K562 (cell line): ENCODE measurements around the gene CPSF2. TPM values are rescaled to one million over a fixed set of nuclear protein-coding genes. Genes with fewer than 3 reads are reported as not detected.

Source experiments
- ATAC-seq: fragments of 200-7000 bp; cut with Tn5 transposase; 3 replicates; pipeline ENCODE4 v1.9.1; 2020; ENCODE audit warnings: moderate library complexity
- BruUV-seq: library from RNA; stranded (reverse); fragments of 400-500 nt; replicated peaks from 2 replicates; lab custom pipeline; 2021; lab: Mats Ljungman, UMichigan
- CTCF ChIA-PET: fragments of 300-600 bp; formaldehyde crosslinking; extraction: SDS; loops from one replicate; lab custom pipeline; 2021; ENCODE audit warnings: low intra/inter-chr PET ratio; lab: Yijun Ruan, JAX
- POLR2A ChIA-PET: fragments of 300-600, 350-650 bp; sonication (Branson Sonifier 250); formaldehyde crosslinking; extraction: SDS; loops from one replicate; lab custom pipeline; 2021; ENCODE audit warnings: antibody characterized with exemption, inconsistent platforms; lab: Yijun Ruan, JAX
- DNase-seq, 4 experiments: peaks; one replicate each; pipeline versions ENCODE4 v3.0.0 to v3.0.0-alpha.2; 2011 to 2018; ENCODE audit warnings: low spot score in 3 of 4, mixed read lengths in 3 of 4; ENCODE audit errors: extremely low read depth in 1 of 4
- FAIRE-seq: peaks from 2 replicates; lab custom pipeline; 2011; peaks lifted over from hg19 to GRCh38; lab: Jason Lieb, UNC
- H2AFZ ChIP-seq: 2 replicates; pipeline ENCODE4 v1.6.0; 2011; ENCODE audit warnings: low read depth, low read length, control low read depth, inconsistent platforms
- H3K27ac ChIP-seq: fragments of 200-600 bp; 3 replicates; pipeline ENCODE4 v1.8.0; 2011; ENCODE audit warnings: low read depth, mild to moderate bottlenecking, control low read depth, inconsistent platforms, low read length, moderate library complexity, mixed read lengths; ENCODE audit errors: extremely low read depth
- H3K27me3 ChIP-seq, 2 experiments: fragments of 300-600 bp in 1 of 2; 2 replicates in 1 of 2; 3 replicates in 1 of 2; pipeline versions ENCODE4 v1.6.0 to v1.8.0; 2011; ENCODE audit warnings: inconsistent platforms in 2 of 2, low read length in 2 of 2, mild to moderate bottlenecking in 1 of 2, mixed read lengths in 1 of 2, moderate library complexity in 1 of 2; ENCODE audit not compliant: control insufficient read depth in 2 of 2, insufficient read depth in 2 of 2
- H3K36me3 ChIP-seq: fragments of 300-600 bp; 3 replicates; pipeline ENCODE4 v1.8.0; 2011; ENCODE audit warnings: mild to moderate bottlenecking, low read length, inconsistent platforms; ENCODE audit not compliant: control insufficient read depth, insufficient read depth
- H3K4me1 ChIP-seq, 2 experiments: fragments of 200-600 bp in 1 of 2; replicated peaks in 1 of 2; 2 replicates in 1 of 2; 3 replicates in 1 of 2; pipeline versions ENCODE4 v1.5.1 to v1.8.0; 2011; ENCODE audit warnings: inconsistent platforms in 2 of 2, low read length in 2 of 2, mild to moderate bottlenecking in 1 of 2, mixed read lengths in 1 of 2, moderate library complexity in 1 of 2; ENCODE audit not compliant: control insufficient read depth in 2 of 2, insufficient read depth in 2 of 2
- H3K4me2 ChIP-seq: 2 replicates; pipeline ENCODE4 v1.6.1; 2011; ENCODE audit warnings: low read length, control low read depth, inconsistent platforms, mixed read lengths; ENCODE audit not compliant: insufficient read depth
- H3K4me3 ChIP-seq: fragments of 200-600 bp; sonication (generic), shearing (Covaris generic); 2 replicates; pipeline ENCODE4 v1.5.1; 2016; ENCODE audit warnings: control low read depth, inconsistent platforms
- H3K79me2 ChIP-seq: fragments of 200-600 bp; 3 replicates; pipeline ENCODE4 v1.8.0; 2011; ENCODE audit warnings: low read length, inconsistent platforms; ENCODE audit not compliant: control insufficient read depth, insufficient read depth
- H3K9ac ChIP-seq, 2 experiments: 2 replicates each; pipeline versions ENCODE4 v1.6.0 to v1.6.1; 2011; ENCODE audit warnings: low read depth in 2 of 2, low read length in 2 of 2, control low read depth in 1 of 2, inconsistent platforms in 1 of 2, mild to moderate bottlenecking in 1 of 2, mixed read lengths in 1 of 2; ENCODE audit not compliant: insufficient read depth in 1 of 2
- H3K9me1 ChIP-seq: one replicate; pipeline ENCODE4 v1.6.0; 2011; ENCODE audit warnings: inconsistent platforms, mild to moderate bottlenecking, low read length, moderate library complexity; ENCODE audit not compliant: control insufficient read depth, insufficient read depth
- H3K9me3 ChIP-seq: replicated peaks from 2 replicates; pipeline ENCODE4 v1.5.1; 2011; ENCODE audit warnings: low read depth, low read length, inconsistent platforms; ENCODE audit not compliant: control insufficient read depth, insufficient read depth
- H4K20me1 ChIP-seq: replicated peaks from 2 replicates; pipeline ENCODE4 v1.6.1; 2011; ENCODE audit warnings: low read length, inconsistent platforms, mixed read lengths; ENCODE audit not compliant: control insufficient read depth, insufficient read depth
- EHMT2 ChIP-seq: fragments of 450-650 bp; IDR thresholded peaks from 2 replicates; pipeline ENCODE4 v1.6.1; 2018; ENCODE audit warnings: antibody characterized with exemption
- ELF1 ChIP-seq: fragments of 200-800 bp; sonication (Bioruptor generic); IDR thresholded peaks from 2 replicates; pipeline ENCODE4 v1.6.1; 2016; ENCODE audit warnings: missing genetic modification characterization, missing compliant biosample characterization
- REST ChIP-seq, 2 experiments: fragments of 450-650 bp; formaldehyde crosslinking in 1 of 2; IDR thresholded peaks; 2 replicates each; pipeline versions ENCODE4 v1.4.0 to v1.6.1; 2014 to 2020; ENCODE audit warnings: mild to moderate bottlenecking in 2 of 2, borderline replicate concordance in 1 of 2, low read depth in 1 of 2
- ZNF766 ChIP-seq: fragments of 200-800 bp; sonication (Bioruptor generic); conservative IDR thresholded peaks from 2 replicates; pipeline ENCODE4 v1.6.1; 2016; ENCODE audit warnings: missing genetic modification characterization, missing compliant biosample characterization
- WGBS: fragments of 100-300 bp; shearing (Covaris generic); methylation state at CpG from one replicate; pipeline ENCODE4 v1.1.6; 2016; ENCODE audit warnings: low coverage, mixed read lengths; ENCODE audit not compliant: insufficient coverage; ENCODE audit errors: missing lambda C conversion rate; 5-methylcytosine and 5-hydroxymethylcytosine counted together
- in situ Hi-C: fragments of 300-500 bp; cut with MboI; formaldehyde crosslinking; loops from 4 replicates; pipeline ENCODE4 v1.15.0; 2018; ENCODE audit warnings: inconsistent platforms, mixed read lengths
- intact Hi-C: fragments of 100-400 bp; cut with micrococcal nuclease; formaldehyde crosslinking; loops from 2 replicates; pipeline ENCODE4 v1.14.2; 2022
- polyA plus RNA-seq, 8 experiments: library from polyadenylated mRNA; depleted of rRNA in 4 of 8; stranded (reverse) in 5 of 8; unstranded in 3 of 8; fragments of >200 nt; fragmentation: Nextera tagmentation in 2 of 8; fragmentation: Illumina TruSeq in 1 of 8; extraction: Ambion mirVana in 2 of 8; extraction: Trizol in 1 of 8; gene quantifications; 2 replicates each; pipeline versions ENCODE4 v1.2.1 to v1.2.3, GENCODE V29; 2011 to 2014; ENCODE audit warnings: inconsistent platforms in 1 of 8, missing spikeins in 1 of 8
- total RNA-seq, 7 experiments: library from RNA; depleted of rRNA in 6 of 7; stranded (reverse); fragments of >200 nt in 6 of 7; fragmentation: Illumina TruSeq in 2 of 7; extraction: Trizol in 2 of 7; gene quantifications; 2 replicates each; pipeline versions ENCODE4 v1.2.1 to v1.2.3, GENCODE V29; 2011 to 2021; ENCODE audit warnings: low replicate concordance in 1 of 7

Gene CPSF2
- total and polyA plus RNA-seq, 9 of the 15 experiments (the other 6 are each of a cell fraction or from before 2014, with no cell fraction given): 20.8 to 71.3 (median 49.0) TPM

DNA sequence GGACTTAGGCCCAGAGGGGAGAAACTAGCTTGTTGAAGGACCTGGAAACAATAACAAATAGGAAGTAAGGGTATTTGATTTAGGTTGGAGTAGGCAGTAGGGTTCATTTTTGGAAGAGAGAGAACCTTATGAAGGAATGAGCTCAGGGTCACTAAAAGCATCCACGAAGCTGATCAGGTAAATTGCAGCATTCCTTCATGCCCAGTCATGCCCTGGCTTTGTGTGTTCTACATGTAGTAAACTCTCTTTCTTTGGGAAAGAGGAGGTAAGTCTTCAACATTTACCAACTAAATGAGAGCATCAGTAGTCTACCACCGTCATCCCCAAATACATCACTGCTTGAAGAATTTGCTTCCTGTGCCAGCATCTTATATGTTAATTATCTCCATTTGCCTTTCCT lies 54.7 kb downstream of the CPSF2 start:
- in situ Hi-C loops: no loop called here

More for the DNA sequence above, 54.7 kb downstream of the CPSF2 start:
- POLR2A ChIA-PET: no interaction called here
- ATAC-seq (no peak), FAIRE-seq (no peak), DNase-seq (no peak)
- no peak overlapping the region for H3K4me3 ChIP-seq
- H3K4me1 ChIP-seq: no peaks in the 10 kb centered on the region
- H3K9me1 ChIP-seq: no peaks in the 10 kb centered on the region
- no peaks in the 10 kb centered on the region for H3K27me3 ChIP-seq
- BruUV-seq: no TSS peak
- H3K79me2 ChIP-seq: no peaks in the 10 kb centered on the region
- H3K4me2 ChIP-seq: no peak overlapping the region
- H2AFZ ChIP-seq: no peak overlapping the region
- H3K9ac ChIP-seq: no peak overlapping the region
- CTCF ChIA-PET: no interaction called here
- 0% methylated on average over 2 of the region's 2 CpGs for WGBS
- no peaks in the 10 kb centered on the region for H3K36me3 ChIP-seq
- no peaks in the 10 kb centered on the region for H4K20me1 ChIP-seq
- intact Hi-C loops: no loop called here
- no peaks in the 10 kb centered on the region for H3K9me3 ChIP-seq
- TF ChIP-seq ELF1 (tag): no peak
- no peak for TF ChIP-seq ZNF766 (CRISPR knock-in tag)
- no peak for TF ChIP-seq EHMT2
- TF ChIP-seq REST (IDR thresholded peaks at IDR 0.05; ENCODE audit: borderline replicate concordance): no peak
- TF ChIP-seq REST (CRISPR knock-in tag; IDR thresholded peaks at IDR 0.05; ENCODE audit: low read depth): no peak
- TF ChIP-seq, all 486 proteins: peak for 0
- no peak overlapping the region for H3K27ac ChIP-seq
